Esophagus squamous epithelium (tissue), 4 donors: ENCODE data around the gene RASA3.

Experiments used
- CTCF ChIP-seq, 6 experiments: fragments of 450-650 bp in 4 of 6; fragments of 200-600 bp in 2 of 6; sonication (generic) in 2 of 6; IDR thresholded peaks; one replicate each; pipeline ENCODE4 v1.5.1; 2016 to 2019; ENCODE audit warnings: antibody characterized with exemption in 6 of 6, mild to moderate bottlenecking in 4 of 6, moderate library complexity in 4 of 6
- POLR2A ChIP-seq, 4 donors: fragments of 450-650 bp; IDR thresholded peaks; one replicate each; pipeline ENCODE4 v1.6.1; 2017; ENCODE audit warnings: antibody characterized with exemption in 4 of 4, mild to moderate bottlenecking in 4 of 4, moderate library complexity in 3 of 4

- TF ChIP-seq CTCF (IDR thresholded peaks at IDR 0.05), result no peak
- no peak for TF ChIP-seq POLR2A (IDR thresholded peaks at IDR 0.05)
These were observed 168.0 kb downstream of the RASA3 start for GRCh38 chr13:113964251-113964995.
